HG02973 (cell line): ENCODE data around the gene FANCG.

ENCODE experiments used
- ATAC-seq: cut with Tn5 transposase; IDR thresholded peaks from one replicate; pipeline ENCODE4 v1.9.1; 2021; ENCODE audit warnings: moderate library complexity; ENCODE audit not compliant: unreplicated experiment

The FANCG gene

GRCh38 chr9:35027374-35027773 lies 52.4 kb downstream of the FANCG start:
- no peak for ATAC-seq

DNA sequence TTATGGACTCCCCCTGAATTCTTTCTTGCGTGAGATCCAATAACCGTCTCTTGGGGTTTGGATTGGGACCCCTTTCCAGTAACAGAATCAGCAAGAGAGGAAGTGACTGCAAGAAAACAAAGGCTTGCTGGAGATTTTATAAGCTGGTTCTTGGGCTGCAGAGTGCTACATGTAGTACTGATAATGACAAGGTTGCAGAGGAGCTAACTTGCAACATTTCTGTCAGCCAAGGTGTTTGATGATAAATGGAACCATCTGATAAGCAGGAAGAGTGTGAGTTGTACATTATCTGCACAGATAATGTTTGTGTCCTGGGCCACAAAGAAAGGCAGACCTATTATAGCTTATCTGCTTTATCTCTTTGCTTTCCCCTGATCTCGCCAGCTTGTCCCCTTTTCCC lies 53.1 kb downstream of the FANCG start:
- ATAC-seq = no peak
